NCI-H1105 (cell line): ENCODE measurements around the gene TAMALIN.

Experiments
- DNase-seq: peaks from one replicate; lab custom pipeline; 2025; lab: John Stamatoyannopoulos, UW

Gene TAMALIN

DNA sequence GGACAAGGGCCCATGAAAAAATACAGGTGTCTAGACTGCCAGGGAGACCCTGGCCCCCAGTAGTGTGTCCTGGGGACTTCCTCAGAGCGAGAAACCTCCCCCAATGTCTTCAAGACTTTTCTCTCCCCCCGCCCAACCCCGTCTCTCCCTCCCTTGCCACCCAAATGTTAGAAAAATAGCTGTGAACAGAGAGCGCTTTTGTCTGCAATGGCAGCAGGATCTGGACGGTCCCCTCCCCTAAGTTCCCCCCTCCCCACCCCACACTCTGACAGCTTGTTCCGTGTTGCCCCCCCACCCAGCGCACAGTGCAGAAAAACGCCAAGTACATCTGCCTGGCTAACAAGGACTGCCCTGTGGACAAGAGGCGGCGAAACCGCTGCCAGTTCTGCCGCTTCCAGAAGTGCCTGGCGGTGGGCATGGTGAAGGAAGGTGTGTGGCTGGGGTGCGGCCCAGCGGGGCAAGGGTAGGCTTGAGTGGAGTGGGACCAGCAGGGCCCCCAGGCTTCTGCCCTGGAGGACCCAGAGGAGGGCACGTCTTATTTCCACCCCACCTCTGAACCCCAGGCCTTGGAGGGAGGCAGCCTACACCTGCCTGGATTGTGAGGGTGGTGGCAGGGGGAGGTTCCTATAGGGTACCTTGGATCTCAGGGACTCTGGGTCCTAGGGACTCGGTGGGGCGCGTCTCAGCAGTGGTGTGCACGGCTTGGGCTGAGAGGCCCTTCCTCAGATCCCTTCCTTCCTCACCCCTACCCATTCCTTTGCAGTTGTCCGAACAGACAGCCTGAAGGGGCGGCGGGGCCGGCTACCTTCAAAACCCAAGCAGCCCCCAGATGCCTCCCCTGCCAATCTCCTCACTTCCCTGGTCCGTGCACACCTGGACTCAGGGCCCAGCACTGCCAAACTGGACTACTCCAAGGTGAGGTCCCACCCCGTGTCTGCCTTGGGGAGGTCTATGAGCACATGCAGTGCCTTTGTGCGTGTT lies 49.3 kb downstream of the TAMALIN start:
- no peak for DNase-seq

DNA sequence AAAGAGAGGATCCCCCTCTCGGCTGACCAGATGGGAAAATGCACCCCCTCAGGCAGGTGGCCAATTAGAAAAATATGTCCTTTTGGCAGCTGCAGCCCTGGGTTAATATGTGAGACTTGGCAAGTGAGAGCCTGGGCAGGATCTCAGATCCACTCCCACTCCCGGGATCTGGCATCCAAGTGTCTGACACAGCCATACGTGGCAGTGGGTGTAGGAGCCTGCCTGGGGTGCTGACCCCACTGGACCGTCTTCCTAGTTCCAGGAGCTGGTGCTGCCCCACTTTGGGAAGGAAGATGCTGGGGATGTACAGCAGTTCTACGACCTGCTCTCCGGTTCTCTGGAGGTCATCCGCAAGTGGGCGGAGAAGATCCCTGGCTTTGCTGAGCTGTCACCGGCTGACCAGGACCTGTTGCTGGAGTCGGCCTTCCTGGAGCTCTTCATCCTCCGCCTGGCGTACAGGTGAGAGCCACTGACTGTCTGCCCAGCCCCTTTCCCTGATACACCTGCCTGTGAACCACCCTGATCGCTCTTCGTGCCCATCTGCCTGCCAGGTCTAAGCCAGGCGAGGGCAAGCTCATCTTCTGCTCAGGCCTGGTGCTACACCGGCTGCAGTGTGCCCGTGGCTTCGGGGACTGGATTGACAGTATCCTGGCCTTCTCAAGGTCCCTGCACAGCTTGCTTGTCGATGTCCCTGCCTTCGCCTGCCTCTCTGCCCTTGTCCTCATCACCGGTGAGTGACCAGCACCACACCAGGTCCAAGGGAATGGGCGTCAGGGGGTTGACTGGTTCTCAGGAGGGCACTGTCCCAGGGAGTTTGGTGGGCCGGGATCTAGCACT lies 50.3 kb downstream of the TAMALIN start:
- DNase-seq: no peak

DNA sequence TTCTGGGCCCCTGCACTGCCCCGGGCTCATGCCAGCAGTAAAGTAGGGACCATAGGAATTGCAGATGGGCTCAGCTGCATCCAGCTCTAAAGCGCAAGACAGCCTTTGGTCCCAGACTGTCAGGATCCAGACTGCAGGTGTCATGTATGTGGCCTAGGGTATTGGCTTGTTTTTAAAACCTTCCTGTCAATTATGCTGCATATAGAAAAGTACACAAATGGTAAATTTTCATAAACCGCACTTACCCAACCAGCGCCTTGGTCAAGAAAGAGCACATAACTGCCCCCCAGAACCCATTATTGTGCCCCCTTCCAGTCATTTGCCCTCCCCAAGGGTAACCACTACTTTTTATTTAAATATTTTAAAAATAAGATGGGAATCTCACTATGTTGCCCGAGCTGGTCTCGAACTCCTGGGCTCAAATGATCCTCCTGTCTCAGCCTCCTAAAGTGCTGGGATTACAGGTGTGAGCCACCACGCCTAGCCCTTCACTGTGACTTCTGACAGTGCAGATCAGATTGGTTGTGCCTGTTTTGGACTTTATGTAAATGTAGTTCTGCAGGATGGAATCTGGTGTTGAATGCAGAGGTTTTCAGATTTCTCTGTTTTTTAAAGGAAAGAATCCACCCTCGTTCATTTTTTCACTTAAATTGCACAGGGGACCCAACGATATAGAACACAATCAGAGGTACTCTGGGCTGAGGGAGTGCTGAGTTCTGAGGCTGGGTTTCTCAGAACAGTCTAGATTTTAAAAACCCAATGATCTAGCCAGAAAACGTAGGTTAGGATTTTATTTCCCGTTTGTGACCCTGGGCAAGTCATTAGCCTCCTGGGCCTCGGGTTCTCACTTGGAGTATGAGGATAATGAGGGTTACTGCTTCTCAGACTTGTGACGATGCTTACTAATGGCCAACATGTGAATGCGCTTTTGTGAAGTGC lies 51.2 kb downstream of the TAMALIN start:
- DNase-seq: no peak

DNA sequence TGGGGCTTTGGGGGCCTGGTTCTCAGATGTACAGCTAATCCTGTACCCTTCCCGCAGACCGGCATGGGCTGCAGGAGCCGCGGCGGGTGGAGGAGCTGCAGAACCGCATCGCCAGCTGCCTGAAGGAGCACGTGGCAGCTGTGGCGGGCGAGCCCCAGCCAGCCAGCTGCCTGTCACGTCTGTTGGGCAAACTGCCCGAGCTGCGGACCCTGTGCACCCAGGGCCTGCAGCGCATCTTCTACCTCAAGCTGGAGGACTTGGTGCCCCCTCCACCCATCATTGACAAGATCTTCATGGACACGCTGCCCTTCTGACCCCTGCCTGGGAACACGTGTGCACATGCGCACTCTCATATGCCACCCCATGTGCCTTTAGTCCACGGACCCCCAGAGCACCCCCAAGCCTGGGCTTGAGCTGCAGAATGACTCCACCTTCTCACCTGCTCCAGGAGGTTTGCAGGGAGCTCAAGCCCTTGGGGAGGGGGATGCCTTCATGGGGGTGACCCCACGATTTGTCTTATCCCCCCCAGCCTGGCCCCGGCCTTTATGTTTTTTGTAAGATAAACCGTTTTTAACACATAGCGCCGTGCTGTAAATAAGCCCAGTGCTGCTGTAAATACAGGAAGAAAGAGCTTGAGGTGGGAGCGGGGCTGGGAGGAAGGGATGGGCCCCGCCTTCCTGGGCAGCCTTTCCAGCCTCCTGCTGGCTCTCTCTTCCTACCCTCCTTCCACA lies 52.0 kb downstream of the TAMALIN start:
- peak; percentile 21 for DNase-seq

DNA sequence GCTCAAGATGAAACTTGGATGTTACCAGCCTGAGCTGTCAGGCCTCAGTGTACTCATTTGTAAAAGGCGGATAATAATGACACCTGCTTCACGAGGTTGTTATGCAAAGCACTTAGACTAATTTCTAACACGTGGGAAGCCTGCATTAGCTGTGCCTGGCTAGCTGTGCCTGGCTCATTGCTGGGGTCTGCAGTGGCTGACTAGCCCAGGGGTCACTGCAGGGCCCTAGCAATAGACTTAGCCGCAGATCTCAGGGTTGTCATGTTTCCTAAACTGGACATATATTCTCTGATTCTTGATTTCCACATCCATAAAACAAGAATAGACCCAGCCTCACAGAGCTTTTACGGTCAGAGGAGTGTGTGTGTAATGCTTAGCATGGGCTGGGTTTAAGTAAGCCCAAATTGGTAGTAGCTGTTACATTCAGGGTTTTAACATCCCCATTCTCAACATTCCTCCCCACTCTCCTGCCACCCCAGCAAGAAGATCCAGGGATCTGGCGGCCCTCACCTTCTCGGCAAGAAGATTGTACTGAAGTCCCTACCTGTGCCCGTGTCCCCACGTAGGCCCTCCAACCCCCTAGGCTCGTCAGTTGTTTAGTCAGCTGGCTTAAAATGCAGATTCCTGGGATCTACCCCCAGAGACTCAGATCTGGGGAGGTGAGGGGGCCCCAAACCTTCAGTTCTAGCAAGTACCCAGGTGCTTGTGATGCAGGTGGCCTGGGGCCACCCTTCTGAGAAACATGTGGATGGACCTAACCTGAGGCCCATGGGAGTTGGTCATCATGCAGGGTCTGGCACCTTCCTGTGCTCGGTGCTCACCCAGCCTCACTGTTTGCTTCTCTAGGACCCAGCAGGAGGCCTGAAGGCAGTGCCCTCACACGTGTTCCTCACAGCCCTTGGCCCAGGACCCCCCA lies 53.1 kb downstream of the TAMALIN start:
- no peak for DNase-seq

DNA sequence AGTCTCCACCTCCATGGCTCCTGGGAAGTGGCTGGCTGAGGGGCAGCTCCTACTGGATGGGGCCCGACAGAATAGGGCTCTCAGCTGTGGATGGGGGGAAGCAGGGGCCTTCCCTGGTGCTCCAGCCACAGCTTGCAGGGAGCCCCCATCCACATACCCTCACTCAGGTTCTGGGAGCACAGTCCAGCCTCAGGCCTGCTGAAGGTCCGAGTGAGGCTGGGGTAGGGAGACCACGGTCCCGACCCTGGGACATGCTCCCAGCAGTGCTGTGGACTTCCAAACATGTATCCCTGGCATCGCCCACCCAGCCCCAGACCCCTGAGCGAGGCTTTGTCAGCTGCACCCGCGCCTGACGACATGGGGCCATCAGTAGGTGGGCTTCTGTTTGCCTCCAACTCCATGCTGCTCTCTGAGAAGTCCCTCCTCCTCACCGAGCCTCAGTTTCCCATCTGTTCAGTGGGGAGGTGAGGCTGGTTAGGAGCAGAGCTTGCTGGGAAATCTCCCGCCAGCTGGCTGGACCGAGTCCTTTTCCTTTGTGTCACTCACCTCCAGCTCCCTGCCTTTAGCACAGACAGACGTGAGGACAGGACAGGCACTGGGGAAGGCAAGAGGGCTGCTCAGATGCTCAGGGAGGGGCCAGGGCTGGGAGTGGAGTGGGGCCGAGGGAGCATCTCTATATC lies 53.9 kb downstream of the TAMALIN start:
- DNase-seq: no peak

DNA sequence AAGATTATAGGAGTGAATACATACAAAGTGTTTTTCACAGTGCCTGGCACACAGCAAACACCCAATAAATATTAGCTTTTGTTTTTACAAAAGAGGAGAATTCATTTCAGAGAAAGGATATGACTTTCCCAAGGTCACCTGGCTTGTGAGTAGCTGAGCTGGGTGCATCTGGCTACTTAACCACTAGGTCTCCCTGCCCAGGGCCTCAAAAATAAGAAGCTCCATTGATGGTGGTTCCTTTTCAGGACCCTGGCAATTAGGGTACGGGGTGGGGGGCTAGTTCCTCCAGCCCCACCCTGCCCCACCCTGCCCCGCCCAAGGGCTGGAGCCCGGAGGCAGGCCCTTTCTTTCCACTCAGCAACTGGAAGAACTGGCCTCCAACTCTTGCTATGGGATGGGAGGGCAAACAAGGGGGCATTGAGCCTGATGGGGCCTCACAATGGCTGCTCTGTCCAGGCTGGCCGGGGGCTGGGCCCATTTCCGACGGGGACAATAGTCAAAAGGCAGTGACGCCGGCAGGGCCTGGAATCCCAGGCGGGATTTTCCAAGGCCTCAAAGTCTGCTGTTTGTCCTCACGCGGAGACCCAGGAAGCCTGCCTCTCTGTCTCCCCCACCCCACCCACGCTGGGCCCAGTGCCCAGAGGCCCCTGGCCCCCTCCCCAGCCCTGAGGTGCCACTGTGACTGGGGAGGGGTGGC lies 54.9 kb downstream of the TAMALIN start:
- no peak for DNase-seq

DNA sequence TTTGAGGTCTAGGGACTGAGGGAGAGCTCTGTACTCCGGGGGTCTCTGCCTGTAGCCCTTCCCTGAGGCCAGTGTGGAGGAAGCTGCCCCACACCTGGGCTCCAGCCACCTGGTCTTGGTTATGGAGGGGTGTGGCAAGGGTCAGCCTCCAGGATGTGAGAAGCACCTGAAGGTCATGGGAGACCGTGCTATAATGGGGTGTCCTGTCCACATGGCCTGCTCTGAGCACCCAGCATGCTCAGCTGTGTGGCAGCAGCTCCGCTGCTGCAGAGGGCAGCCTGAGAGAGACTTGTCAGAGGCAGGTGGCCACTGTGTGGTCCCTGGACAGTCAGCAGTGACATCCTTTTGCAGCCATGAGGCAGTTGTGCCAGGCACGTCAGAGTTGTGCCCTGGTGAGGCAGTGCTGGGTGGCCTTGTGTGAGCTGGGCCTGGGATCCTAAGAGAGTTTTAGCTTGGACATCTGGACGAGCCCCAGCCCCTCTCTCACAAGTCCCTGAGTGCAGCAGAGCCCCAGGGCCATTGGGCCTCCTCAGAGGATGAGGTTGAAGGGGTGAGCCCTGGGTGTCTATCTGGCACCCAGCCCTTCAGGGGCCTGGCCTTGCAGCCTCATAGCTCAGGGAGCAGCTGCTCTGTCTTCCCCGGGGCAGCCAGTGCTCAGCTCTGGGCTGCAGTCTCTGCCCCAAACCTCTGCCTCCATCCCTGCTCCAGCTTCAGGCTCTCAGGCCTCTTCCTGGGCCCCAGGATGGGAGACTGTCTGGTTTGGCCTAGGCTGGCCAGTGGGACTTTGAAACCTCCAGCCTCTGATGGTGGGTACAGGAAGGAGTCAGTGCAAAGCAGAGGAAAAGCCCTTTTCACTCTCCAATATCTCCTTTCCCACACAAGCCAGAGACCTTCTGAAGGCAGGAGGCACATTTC lies 55.7 kb downstream of the TAMALIN start:
- DNase-seq: no peak

DNA sequence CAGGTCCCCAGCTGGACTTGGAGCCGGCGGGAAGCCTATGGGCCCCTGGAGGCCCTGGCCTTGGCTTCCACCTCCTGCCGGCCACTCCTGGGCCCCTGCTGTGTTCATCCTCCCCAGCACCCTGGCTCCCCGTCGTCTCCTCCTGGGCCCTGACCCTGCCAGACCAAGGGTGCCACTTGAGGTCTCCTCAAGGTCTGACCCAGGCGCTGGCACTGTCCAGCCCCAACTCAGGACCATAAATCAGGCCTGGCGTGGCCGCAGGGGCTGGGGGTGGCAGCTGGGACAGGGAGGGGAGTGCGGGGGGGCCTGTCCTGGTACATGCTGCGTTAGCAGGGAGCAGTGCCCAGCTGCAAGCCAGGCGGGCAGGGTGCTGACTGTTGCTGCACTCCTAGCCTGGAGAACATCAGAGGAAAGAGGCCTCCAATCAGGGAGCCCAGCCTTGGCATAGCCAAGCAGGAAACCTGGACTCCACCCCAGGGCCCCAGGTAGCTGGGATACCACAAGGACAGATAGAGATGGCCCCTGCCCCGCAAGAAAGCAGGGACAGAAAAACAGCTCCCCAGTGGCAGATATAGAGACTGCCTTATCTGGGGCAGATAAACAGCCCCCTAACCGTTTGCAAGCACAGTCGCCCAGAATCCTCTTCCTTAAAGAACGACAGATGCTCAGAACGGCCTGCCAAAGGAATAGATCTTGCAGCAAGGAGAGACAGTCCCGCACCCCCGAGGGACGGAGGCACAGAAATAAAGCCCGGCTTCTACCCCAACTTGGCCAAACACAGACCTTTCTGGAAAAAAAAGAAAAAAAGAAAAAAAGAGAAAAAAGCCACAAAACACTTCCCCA lies 56.6 kb downstream of the TAMALIN start:
- no peak for DNase-seq

DNA sequence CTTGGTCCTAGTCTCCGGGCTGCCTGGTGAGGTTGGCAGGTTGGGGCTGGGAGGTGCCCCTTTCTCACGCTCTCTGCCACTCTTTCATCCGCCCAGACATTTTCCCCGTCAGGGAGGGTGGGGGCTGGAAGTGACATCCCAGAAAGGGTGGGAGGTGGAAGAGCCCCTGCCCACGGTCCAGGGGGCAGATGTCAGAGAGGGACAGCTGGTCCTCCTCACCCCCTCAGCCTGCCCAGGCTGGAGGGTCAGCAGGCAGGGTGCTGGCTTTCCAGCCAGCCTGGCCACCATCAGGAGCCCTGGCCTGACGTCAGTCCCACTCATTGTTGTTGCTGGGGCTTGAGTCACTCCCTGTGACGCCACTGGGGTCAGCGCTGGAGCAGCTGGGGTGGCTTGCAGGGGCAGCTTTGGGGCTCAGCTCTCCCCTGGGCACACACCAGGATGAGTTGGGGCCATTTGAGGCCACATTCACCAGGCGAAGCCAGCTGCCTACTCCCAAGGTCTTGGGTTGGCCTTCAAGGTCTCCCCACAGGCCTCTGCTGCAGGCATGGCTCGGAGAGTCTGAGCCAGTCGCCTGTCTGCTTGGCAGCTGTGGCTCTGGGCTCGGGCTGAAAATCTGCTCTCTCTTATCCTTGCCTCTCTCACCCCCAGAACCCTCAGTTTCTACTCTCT lies 57.4 kb downstream of the TAMALIN start:
- no peak for DNase-seq
